ENCODE data around the gene CMTM7.

DNA sequence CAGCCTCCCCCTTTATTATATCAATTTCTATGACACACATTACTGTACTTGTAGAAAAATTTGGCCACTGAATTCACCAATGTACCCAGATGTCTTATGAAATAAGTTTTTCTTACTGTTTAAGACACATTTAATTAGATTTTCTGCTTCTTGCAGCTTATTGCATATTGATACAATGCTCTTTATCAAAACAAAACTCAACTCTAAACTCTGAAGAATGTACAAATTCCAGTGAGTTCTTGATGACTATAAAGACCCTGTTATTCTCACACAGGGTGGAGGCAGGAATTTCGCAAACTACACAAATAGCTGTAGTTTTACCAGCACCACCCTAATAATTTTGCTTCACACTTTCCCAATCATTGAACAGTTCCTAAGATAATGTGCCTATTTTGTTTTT lies 89.0 kb downstream of the CMTM7 start:
- TF ChIP-seq, protein P1, sequence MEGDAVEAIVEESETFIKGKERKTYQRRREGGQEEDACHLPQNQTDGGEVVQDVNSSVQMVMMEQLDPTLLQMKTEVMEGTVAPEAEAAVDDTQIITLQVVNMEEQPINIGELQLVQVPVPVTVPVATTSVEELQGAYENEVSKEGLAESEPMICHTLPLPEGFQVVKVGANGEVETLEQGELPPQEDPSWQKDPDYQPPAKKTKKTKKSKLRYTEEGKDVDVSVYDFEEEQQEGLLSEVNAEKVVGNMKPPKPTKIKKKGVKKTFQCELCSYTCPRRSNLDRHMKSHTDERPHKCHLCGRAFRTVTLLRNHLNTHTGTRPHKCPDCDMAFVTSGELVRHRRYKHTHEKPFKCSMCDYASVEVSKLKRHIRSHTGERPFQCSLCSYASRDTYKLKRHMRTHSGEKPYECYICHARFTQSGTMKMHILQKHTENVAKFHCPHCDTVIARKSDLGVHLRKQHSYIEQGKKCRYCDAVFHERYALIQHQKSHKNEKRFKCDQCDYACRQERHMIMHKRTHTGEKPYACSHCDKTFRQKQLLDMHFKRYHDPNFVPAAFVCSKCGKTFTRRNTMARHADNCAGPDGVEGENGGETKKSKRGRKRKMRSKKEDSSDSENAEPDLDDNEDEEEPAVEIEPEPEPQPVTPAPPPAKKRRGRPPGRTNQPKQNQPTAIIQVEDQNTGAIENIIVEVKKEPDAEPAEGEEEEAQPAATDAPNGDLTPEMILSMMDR (IDR thresholded peaks at IDR 0.05; ENCODE audit: low read depth, low read length): no peak
- TF ChIP-seq POLR2A (IDR thresholded peaks at IDR 0.05; ENCODE audit: extremely low read depth, insufficient read length): no peak
